Measurements from ENCODE around the gene PPA1. TPM values are rescaled to one million over a fixed set of nuclear protein-coding genes. Genes with fewer than 3 reads are reported as not detected.

The PPA1 gene
- total RNA-seq, 1 donor from 2014 or later: 67.4 TPM

- no peak overlapping the region for H3K4me3 Mint-ChIP-seq (ENCODE audit: unreplicated experiment)
- H3K36me3 Mint-ChIP-seq (ENCODE audit: low read depth): peaks cover 29% of the 10 kb centered on the region
- no peaks in the 10 kb centered on the region for H3K9me3 Mint-ChIP-seq (ENCODE audit: low read depth)
- H3K27me3 Mint-ChIP-seq (ENCODE audit: low read depth): no peaks in the 10 kb centered on the region
- no peaks in the 10 kb centered on the region for H3K4me1 Mint-ChIP-seq (ENCODE audit: low read depth)
- no peak overlapping the region for H3K27ac Mint-ChIP-seq (ENCODE audit: unreplicated experiment)
- no peak for TF ChIP-seq CTCF (IDR thresholded peaks at IDR 0.05)
- DNase-seq (ENCODE audit: low spot score): no peak
Observed at GRCh38 chr10:70206762-70207161, 26.5 kb downstream of the PPA1 start.

DNA sequence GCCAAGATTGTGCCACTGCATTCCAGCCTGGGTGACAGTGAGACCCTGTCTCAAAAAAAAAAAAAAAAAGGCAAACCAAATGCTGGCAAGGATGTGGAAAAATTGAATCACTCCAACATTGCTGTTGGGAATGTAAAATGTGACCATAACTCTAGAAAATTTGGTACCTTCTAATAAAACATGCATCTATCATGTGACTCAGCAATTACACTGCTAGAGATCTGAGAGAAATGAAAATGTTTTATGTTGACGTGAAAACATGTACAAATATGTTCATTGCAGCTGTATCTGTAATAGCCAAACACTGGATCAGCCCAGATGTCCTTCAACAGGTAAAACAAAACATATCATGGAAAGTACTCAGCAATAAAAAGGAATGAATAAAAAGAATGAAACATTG is 32.1 kb downstream of the PPA1 start:
- DNase-seq (ENCODE audit: low spot score): no peak
- Mint-ChIP-seq H3K9me3 (ENCODE audit: low read depth) (no peaks in the 10 kb centered on the region), H3K27me3 (ENCODE audit: low read depth) (no peaks in the 10 kb centered on the region), H3K4me1 (ENCODE audit: low read depth) (peaks cover 7% of the 10 kb centered on the region), H3K4me3 (ENCODE audit: unreplicated experiment) (no peak overlapping the region), H3K36me3 (ENCODE audit: low read depth) (peaks cover 46% of the 10 kb centered on the region), H3K27ac (ENCODE audit: unreplicated experiment) (no peak overlapping the region)
- TF ChIP-seq CTCF (IDR thresholded peaks at IDR 0.05): no peak

GRCh38 chr10:70198696-70199466 is 34.3 kb downstream of the PPA1 start:
- no peak for TF ChIP-seq CTCF (IDR thresholded peaks at IDR 0.05)
- Mint-ChIP-seq H3K36me3 (ENCODE audit: low read depth) (peaks cover 38% of the 10 kb centered on the region), H3K27me3 (ENCODE audit: low read depth) (no peaks in the 10 kb centered on the region), H3K9me3 (ENCODE audit: low read depth) (no peaks in the 10 kb centered on the region), H3K27ac (ENCODE audit: unreplicated experiment) (no peak overlapping the region), H3K4me3 (ENCODE audit: unreplicated experiment) (no peak overlapping the region), H3K4me1 (ENCODE audit: low read depth) (peaks cover 21% of the 10 kb centered on the region)
- no peak for DNase-seq (ENCODE audit: low spot score)

DNA sequence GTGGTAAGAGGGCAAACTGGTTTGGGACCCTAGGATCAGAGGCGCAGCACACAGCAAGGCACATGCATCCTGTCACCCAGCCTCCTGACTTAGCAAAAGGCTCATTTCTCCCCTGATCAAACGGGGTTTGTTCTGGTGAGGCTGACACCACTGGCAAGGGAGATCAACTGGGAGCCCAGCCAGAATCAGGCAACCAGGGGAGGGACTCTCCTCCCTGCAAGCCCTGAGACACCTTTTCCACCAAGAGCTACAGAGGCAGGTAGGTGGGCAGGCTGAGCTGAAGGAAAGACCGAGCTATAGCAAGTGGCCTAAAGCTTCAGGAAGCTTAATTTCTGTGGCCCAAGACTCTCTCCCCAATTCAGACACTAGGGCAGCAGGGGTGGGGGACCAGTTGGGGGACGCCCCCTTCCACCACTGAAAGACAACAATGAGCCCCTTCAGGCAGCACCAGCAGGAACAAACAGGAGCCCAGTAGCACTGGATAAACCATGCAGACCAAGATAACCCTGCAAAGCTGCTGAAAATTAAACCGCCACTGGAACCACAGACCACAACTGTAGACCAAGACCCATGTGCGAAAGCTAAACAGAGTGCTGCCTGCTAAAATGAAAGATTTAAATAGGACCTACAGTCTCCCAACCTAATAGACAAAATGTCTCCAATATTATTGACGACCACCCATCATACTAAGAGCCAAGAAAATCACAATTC is 35.8 kb downstream of the PPA1 start:
- H3K4me1 Mint-ChIP-seq (ENCODE audit: low read depth): peaks cover 31% of the 10 kb centered on the region
- peaks cover 32% of the 10 kb centered on the region for H3K36me3 Mint-ChIP-seq (ENCODE audit: low read depth)
- H3K9me3 Mint-ChIP-seq (ENCODE audit: low read depth): no peaks in the 10 kb centered on the region
- TF ChIP-seq CTCF (IDR thresholded peaks at IDR 0.05): no peak
- DNase-seq (ENCODE audit: low spot score): no peak
- no peak overlapping the region for H3K4me3 Mint-ChIP-seq (ENCODE audit: unreplicated experiment)
- no peak overlapping the region for H3K27ac Mint-ChIP-seq (ENCODE audit: unreplicated experiment)
- no peaks in the 10 kb centered on the region for H3K27me3 Mint-ChIP-seq (ENCODE audit: low read depth)

DNA sequence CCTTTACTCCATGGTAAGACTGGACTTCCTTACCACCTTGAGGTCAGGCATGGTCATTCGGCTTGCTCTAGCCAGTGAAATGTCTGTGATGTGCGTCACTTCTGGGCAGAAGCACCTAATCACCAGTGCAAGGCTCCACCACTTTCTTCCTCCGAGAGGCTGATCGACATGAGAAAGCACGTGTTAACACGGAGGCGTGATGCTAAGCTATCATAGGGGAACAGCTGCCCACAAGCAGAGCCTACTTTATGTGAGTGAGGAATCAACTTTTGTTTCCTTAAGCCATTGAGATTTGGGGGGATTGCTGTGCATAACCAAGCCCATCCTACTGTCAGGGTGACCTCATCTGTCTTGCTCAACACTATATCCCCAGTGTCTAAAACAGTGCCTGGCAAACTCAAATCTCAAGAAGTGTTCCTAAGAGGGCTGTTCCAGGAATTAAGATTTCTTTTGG is 39.8 kb downstream of the PPA1 start:
- DNase-seq (ENCODE audit: low spot score): no peak
- H3K4me3 Mint-ChIP-seq (ENCODE audit: unreplicated experiment): no peak overlapping the region
- peak overlapping the region; percentile 27 for H3K27ac Mint-ChIP-seq (ENCODE audit: unreplicated experiment)
- no peaks in the 10 kb centered on the region for H3K9me3 Mint-ChIP-seq (ENCODE audit: low read depth)
- TF ChIP-seq CTCF (IDR thresholded peaks at IDR 0.05): no peak
- no peaks in the 10 kb centered on the region for H3K27me3 Mint-ChIP-seq (ENCODE audit: low read depth)
- peaks cover 42% of the 10 kb centered on the region for H3K4me1 Mint-ChIP-seq (ENCODE audit: low read depth)
- H3K36me3 Mint-ChIP-seq (ENCODE audit: low read depth): peaks cover 7% of the 10 kb centered on the region
